ENCODE results near the gene BBS1. TPM values are rescaled to one million over a fixed set of nuclear protein-coding genes. Genes with fewer than 3 reads are reported as not detected.

Gene BBS1
- total and polyA plus RNA-seq, 4 donors: 18.9 to 58.1 (median 31.1) TPM

- Histone ChIP-seq H3K27me3 (ENCODE audit: control insufficient read depth in 1 of 2, insufficient read depth in 2 of 2, low read length in 1 of 2) (no peaks in the 10 kb centered on the region), H3K9me3 (ENCODE audit: control insufficient read depth, low read length) (no peaks in the 10 kb centered on the region), H3K4me3 (ENCODE audit: low read length in 2 of 2) (no peak overlapping the region), H3K27ac (ENCODE audit: low read depth in 1 of 2, low read length in 2 of 2) (no peak overlapping the region), H3K4me1 (ENCODE audit: control insufficient read depth in 1 of 2, insufficient read depth in 2 of 2, low read length in 2 of 2) (no peaks in the 10 kb centered on the region), H3K36me3 (ENCODE audit: control insufficient read depth in 1 of 2, insufficient read depth in 2 of 2, low read length in 1 of 2) (no peaks in the 10 kb centered on the region)
- intact Hi-C loops (cut with DNase I): no loop called here
- ATAC-seq (ENCODE audit: low FRiP score) (no peak), DNase-seq (no peak)
- WGBS, 2 donors: 97 to 98% methylated on average over 16 of the region's 16 CpGs
Measured at GRCh38 chr11:66497206-66497605, 13.2 kb upstream of the BBS1 start.

- no peaks in the 10 kb centered on the region for H3K9me3 ChIP-seq (ENCODE audit: control insufficient read depth, low read length)
- WGBS, 2 donors: 86 to 91% methylated on average over 5 of the region's 5 CpGs
- H3K27ac ChIP-seq (ENCODE audit: low read depth in 1 of 2, low read length in 2 of 2): no peak overlapping the region
- DNase-seq (no peak), ATAC-seq (ENCODE audit: low FRiP score) (no peak)
- intact Hi-C loops (cut with DNase I): no loop called here
- H3K27me3 ChIP-seq (ENCODE audit: control insufficient read depth in 1 of 2, insufficient read depth in 2 of 2, low read length in 1 of 2): no peaks in the 10 kb centered on the region
- H3K4me3 ChIP-seq (ENCODE audit: low read length in 2 of 2): no peak overlapping the region
- no peaks in the 10 kb centered on the region for H3K36me3 ChIP-seq (ENCODE audit: control insufficient read depth in 1 of 2, insufficient read depth in 2 of 2, low read length in 1 of 2)
- no peaks in the 10 kb centered on the region for H3K4me1 ChIP-seq (ENCODE audit: control insufficient read depth in 1 of 2, insufficient read depth in 2 of 2, low read length in 2 of 2)
Measured at GRCh38 chr11:66498506-66498905, 11.9 kb upstream of the BBS1 start.

- ATAC-seq (ENCODE audit: low FRiP score): no peak
- Histone ChIP-seq H3K4me3 (ENCODE audit: low read length in 2 of 2) (no peak overlapping the region), H3K36me3 (ENCODE audit: control insufficient read depth in 1 of 2, insufficient read depth in 2 of 2, low read length in 1 of 2) (peaks cover 0 to 2% of the 10 kb centered on the region in 2 donors), H3K27me3 (ENCODE audit: control insufficient read depth in 1 of 2, insufficient read depth in 2 of 2, low read length in 1 of 2) (no peaks in the 10 kb centered on the region), H3K27ac (ENCODE audit: low read depth in 1 of 2, low read length in 2 of 2) (no peak overlapping the region), H3K9me3 (ENCODE audit: control insufficient read depth, low read length) (no peaks in the 10 kb centered on the region), H3K4me1 (ENCODE audit: control insufficient read depth in 1 of 2, insufficient read depth in 2 of 2, low read length in 2 of 2) (no peaks in the 10 kb centered on the region)
- intact Hi-C loops (cut with DNase I): no loop called here
- 0 to 96% methylated on average over 1 of the region's 1 CpG for WGBS, 2 donors
- DNase-seq: no peak
Measured at GRCh38 chr11:66505276-66505816, 5.1 kb upstream of the BBS1 start.

DNA sequence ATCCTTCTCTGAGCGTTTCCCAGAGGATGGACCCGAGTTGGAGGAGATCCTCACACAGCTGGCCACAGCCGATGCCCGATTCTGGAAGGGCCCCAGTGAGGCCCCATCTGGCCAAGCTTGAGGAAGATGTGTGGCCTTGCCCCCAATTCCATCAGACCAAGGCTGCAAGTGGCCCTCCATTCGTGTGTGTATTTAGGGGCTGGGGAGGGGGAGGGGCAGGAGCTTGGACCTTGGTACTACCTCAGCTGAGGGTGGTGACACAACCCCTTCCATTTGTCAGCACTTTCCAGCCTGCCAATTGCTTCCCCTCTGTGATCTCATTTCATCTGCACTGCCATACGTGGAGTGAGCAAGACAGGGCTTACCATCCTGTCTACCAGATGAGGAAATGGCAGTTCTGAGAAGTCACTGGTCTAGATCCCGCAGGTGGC, 1.3 kb upstream of the BBS1 start:
- H3K36me3 ChIP-seq (ENCODE audit: control insufficient read depth in 1 of 2, insufficient read depth in 2 of 2, low read length in 1 of 2): peaks cover 0 to 2% of the 10 kb centered on the region in 2 donors
- intact Hi-C loops (cut with DNase I): no loop called here
- 78 to 80% methylated on average over 7 of the region's 7 CpGs for WGBS, 2 donors
- ATAC-seq (ENCODE audit: low FRiP score) (no peak), DNase-seq (peak in 1 of 2 donors; percentile 40)
- no peaks in the 10 kb centered on the region for H3K4me1 ChIP-seq (ENCODE audit: control insufficient read depth in 1 of 2, insufficient read depth in 2 of 2, low read length in 2 of 2)
- H3K27me3 ChIP-seq (ENCODE audit: control insufficient read depth in 1 of 2, insufficient read depth in 2 of 2, low read length in 1 of 2): no peaks in the 10 kb centered on the region
- H3K9me3 ChIP-seq (ENCODE audit: control insufficient read depth, low read length): no peaks in the 10 kb centered on the region
- no peak overlapping the region for H3K4me3 ChIP-seq (ENCODE audit: low read length in 2 of 2)
- no peak overlapping the region for H3K27ac ChIP-seq (ENCODE audit: low read depth in 1 of 2, low read length in 2 of 2)

DNA sequence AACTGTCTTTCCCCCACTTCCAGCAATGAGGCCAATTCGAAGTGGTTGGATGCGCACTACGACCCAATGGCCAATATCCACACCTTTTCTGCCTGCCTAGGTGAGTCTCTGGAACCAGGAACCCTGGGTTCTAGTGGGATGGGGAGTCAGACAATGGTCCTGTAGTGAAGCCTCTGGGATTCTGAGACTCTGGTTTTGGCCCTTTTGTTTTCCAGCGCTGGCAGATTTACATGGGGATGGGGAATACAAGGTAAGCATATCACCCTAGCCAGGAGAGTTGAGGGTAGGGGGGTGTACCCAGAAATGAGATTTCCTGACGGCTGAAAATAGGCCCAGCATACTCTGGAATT, 530 bp downstream of the BBS1 start:
- ATAC-seq (ENCODE audit: low FRiP score) (no peak), DNase-seq (no peak)
- no peaks in the 10 kb centered on the region for H3K36me3 ChIP-seq (ENCODE audit: control insufficient read depth in 1 of 2, insufficient read depth in 2 of 2, low read length in 1 of 2)
- intact Hi-C loops (cut with DNase I): no loop called here
- no peaks in the 10 kb centered on the region for H3K4me1 ChIP-seq (ENCODE audit: control insufficient read depth in 1 of 2, insufficient read depth in 2 of 2, low read length in 2 of 2)
- no peaks in the 10 kb centered on the region for H3K27me3 ChIP-seq (ENCODE audit: control insufficient read depth in 1 of 2, insufficient read depth in 2 of 2, low read length in 1 of 2)
- H3K9me3 ChIP-seq (ENCODE audit: control insufficient read depth, low read length): no peaks in the 10 kb centered on the region
- H3K4me3 ChIP-seq (ENCODE audit: low read length in 2 of 2): peak overlapping the region; percentile 49 to 69
- 3 to 5% methylated on average over 5 of the region's 5 CpGs for WGBS, 2 donors
- H3K27ac ChIP-seq (ENCODE audit: low read depth in 1 of 2, low read length in 2 of 2): no peak overlapping the region

- 91 to 92% methylated on average over 11 of the region's 11 CpGs for WGBS, 2 donors
- Histone ChIP-seq H3K36me3 (ENCODE audit: control insufficient read depth in 1 of 2, insufficient read depth in 2 of 2, low read length in 1 of 2) (peaks cover 0 to 1% of the 10 kb centered on the region in 2 donors), H3K27me3 (ENCODE audit: control insufficient read depth in 1 of 2, insufficient read depth in 2 of 2, low read length in 1 of 2) (no peaks in the 10 kb centered on the region), H3K9me3 (ENCODE audit: control insufficient read depth, low read length) (no peaks in the 10 kb centered on the region), H3K27ac (ENCODE audit: low read depth in 1 of 2, low read length in 2 of 2) (no peak overlapping the region), H3K4me3 (ENCODE audit: low read length in 2 of 2) (no peak overlapping the region), H3K4me1 (ENCODE audit: control insufficient read depth in 1 of 2, insufficient read depth in 2 of 2, low read length in 2 of 2) (no peaks in the 10 kb centered on the region)
- intact Hi-C loops (cut with DNase I): no loop called here
- DNase-seq (no peak), ATAC-seq (ENCODE audit: low FRiP score) (peak; percentile 19)
Measured at GRCh38 chr11:66523611-66524010, 13.2 kb downstream of the BBS1 start.

DNA sequence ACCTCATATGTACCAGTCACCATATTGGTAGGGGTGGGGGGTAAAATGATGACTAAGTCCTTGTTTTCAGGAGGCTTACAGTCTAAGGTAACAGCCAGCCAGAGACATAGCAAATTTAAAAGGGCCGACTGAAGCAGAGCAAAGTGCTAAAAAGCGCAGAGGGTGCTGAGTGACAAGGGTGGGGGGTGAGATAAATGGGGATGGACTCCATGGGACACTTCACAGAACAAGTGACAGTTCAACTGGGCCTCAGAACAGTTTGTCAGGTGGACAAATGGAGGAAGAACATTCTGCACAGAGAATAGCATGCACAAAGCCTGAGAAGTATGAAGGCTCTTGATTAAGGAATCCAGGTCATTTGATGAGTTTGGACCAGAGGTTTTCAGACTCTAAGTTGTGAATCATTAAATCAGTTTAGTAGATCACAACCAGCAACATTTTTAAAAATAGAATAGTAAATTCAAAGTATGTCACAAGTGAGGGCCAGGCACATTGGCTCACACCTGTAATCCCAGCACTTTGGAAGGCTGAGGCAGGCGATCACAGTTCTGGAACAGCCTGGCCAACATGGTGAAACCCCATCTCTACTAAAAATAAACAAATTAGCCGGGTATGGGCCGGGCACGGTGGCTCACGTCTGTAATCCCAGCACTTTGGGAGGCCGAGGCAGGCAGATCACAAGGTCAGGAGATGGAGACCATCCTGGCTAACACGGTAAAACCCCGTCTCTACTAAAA, 14.0 kb downstream of the BBS1 start:
- no peaks in the 10 kb centered on the region for H3K4me1 ChIP-seq (ENCODE audit: control insufficient read depth in 1 of 2, insufficient read depth in 2 of 2, low read length in 2 of 2)

GRCh38 chr11:66529069-66529468, 18.6 kb downstream of the BBS1 start:
- DNase-seq (no peak), ATAC-seq (ENCODE audit: low FRiP score) (peak; percentile 13)
- H3K27me3 ChIP-seq (ENCODE audit: control insufficient read depth in 1 of 2, insufficient read depth in 2 of 2, low read length in 1 of 2): no peaks in the 10 kb centered on the region
- H3K4me1 ChIP-seq (ENCODE audit: control insufficient read depth in 1 of 2, insufficient read depth in 2 of 2, low read length in 2 of 2): no peaks in the 10 kb centered on the region
- no peak overlapping the region for H3K27ac ChIP-seq (ENCODE audit: low read depth in 1 of 2, low read length in 2 of 2)
- 77% methylated on average over 10 of the region's 10 CpGs for WGBS, 2 donors
- H3K36me3 ChIP-seq (ENCODE audit: control insufficient read depth in 1 of 2, insufficient read depth in 2 of 2, low read length in 1 of 2): no peaks in the 10 kb centered on the region
- H3K9me3 ChIP-seq (ENCODE audit: control insufficient read depth, low read length): no peaks in the 10 kb centered on the region
- intact Hi-C loops (cut with DNase I): no loop called here
- no peak overlapping the region for H3K4me3 ChIP-seq (ENCODE audit: low read length in 2 of 2)

More for the DNA sequence above, 14.0 kb downstream of the BBS1 start:
- WGBS, 2 donors: 81 to 82% methylated on average over 9 to 10 of the region's 10 CpGs
- Histone ChIP-seq H3K36me3 (ENCODE audit: control insufficient read depth in 1 of 2, insufficient read depth in 2 of 2, low read length in 1 of 2) (peaks cover 0 to 1% of the 10 kb centered on the region in 2 donors), H3K9me3 (ENCODE audit: control insufficient read depth, low read length) (no peaks in the 10 kb centered on the region), H3K27ac (ENCODE audit: low read depth in 1 of 2, low read length in 2 of 2) (no peak overlapping the region), H3K4me3 (ENCODE audit: low read length in 2 of 2) (no peak overlapping the region), H3K27me3 (ENCODE audit: control insufficient read depth in 1 of 2, insufficient read depth in 2 of 2, low read length in 1 of 2) (no peaks in the 10 kb centered on the region)
- intact Hi-C loops (cut with DNase I): no loop called here
- ATAC-seq (ENCODE audit: low FRiP score) (no peak), DNase-seq (no peak)

- no peak overlapping the region for H3K27ac ChIP-seq (ENCODE audit: low read depth in 1 of 2, low read length in 2 of 2)
- H3K27me3 ChIP-seq (ENCODE audit: control insufficient read depth in 1 of 2, insufficient read depth in 2 of 2, low read length in 1 of 2): no peaks in the 10 kb centered on the region
- H3K36me3 ChIP-seq (ENCODE audit: control insufficient read depth in 1 of 2, insufficient read depth in 2 of 2, low read length in 1 of 2): no peaks in the 10 kb centered on the region
- peak; percentile 28 for ATAC-seq (ENCODE audit: low FRiP score)
- intact Hi-C loops (cut with DNase I): no loop called here
- DNase-seq: peak in 1 of 2 donors; percentile 41
- no peaks in the 10 kb centered on the region for H3K4me1 ChIP-seq (ENCODE audit: control insufficient read depth in 1 of 2, insufficient read depth in 2 of 2, low read length in 2 of 2)
- no peaks in the 10 kb centered on the region for H3K9me3 ChIP-seq (ENCODE audit: control insufficient read depth, low read length)
- 79 to 89% methylated on average over 13 of the region's 13 CpGs for WGBS, 2 donors
- no peak overlapping the region for H3K4me3 ChIP-seq (ENCODE audit: low read length in 2 of 2)
Measured at GRCh38 chr11:66529655-66530054, 19.2 kb downstream of the BBS1 start.

All from aorta (tissue), 5 donors.